ENCODE data around the gene CLDN20. TPM values are rescaled to one million over a fixed set of nuclear protein-coding genes. Genes with fewer than 3 reads are reported as not detected.
A peak's percentile ranks its signal among the peaks of the same experiment; 100 is the strongest.
"Not testable (repeated sequence)": the region's sequence is repeated elsewhere in the genome, so short reads cannot be mapped to it uniquely, and the experiment has no call there.

Gene CLDN20
- total RNA-seq, 1 donor from 2014 or later = not detected

DNA sequence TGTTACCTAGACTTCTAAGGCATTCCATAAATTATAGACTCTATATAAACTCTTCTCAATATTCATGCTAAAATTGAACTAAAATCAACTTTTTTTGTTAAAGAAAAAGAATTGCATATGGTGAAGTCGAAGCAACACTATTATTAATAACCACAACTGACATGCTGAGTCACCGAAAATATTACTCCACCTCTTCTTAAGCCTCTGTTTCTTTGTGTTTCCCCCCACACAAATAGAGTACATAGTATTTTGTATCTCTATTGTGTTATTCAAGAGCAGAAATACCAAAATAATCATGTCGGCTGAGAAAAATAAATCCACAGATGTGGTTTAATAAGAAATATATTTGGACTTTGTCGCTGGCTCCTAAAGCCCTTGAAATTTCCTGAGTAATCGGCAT lies 26.7 kb downstream of the CLDN20 start:
- H3K4me3 Mint-ChIP-seq = no peak overlapping the region
- no peaks in the 10 kb centered on the region for H3K4me1 Mint-ChIP-seq
- peaks cover 43% of the 10 kb centered on the region for H3K36me3 Mint-ChIP-seq (ENCODE audit: low read depth)
- no peak for DNase-seq
- H3K27ac Mint-ChIP-seq = no peak overlapping the region
- no peaks in the 10 kb centered on the region for H3K27me3 Mint-ChIP-seq
- intact Hi-C loops (cut with micrococcal nuclease) = no loop called here
- no peaks in the 10 kb centered on the region for H3K9me3 Mint-ChIP-seq

DNA sequence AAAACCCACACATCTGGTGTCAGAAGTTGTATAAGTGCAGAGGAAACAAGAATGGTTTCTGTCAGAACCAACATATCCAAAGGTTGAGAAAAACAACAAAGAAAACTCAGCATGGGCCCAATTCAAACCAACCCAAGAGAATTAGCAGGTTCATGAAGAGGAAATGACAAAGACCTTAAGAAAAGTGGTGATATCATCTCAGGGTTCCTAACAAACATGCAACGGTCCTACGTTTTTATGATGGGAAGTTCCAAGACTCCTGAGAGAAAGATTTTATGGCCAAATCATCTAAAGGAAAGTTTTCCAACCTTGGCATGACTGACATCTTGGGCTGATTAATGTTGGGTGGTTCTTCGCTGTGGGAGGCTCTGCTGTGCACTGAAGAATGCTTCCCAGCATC lies 27.5 kb downstream of the CLDN20 start:
- Mint-ChIP-seq H3K4me1 (no peaks in the 10 kb centered on the region), H3K36me3 (ENCODE audit: low read depth) (peaks cover 44% of the 10 kb centered on the region), H3K27ac (no peak overlapping the region), H3K4me3 (no peak overlapping the region), H3K9me3 (no peaks in the 10 kb centered on the region), H3K27me3 (no peaks in the 10 kb centered on the region)
- intact Hi-C loops (cut with micrococcal nuclease) = no loop called here
- no peak for DNase-seq

DNA sequence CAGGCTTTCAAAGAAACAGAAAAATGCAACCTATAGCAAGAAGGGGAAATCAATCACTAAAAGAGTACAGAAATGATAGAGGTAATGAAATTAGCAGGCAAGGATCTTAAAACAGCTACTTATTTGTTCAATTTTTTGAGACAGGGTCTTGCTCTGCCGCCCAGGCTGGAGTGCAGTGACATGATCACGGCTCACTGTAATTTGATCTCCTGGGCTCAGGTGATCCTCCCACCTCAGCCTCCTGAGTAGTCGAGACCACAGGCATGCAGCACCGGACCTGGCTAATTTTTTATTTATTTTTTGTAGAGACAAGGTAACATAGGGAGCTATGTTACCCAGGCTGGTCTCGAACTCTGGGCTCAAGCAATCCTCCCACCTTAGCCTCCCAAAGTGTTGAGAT lies 28.9 kb downstream of the CLDN20 start:
- Mint-ChIP-seq H3K9me3 (no peaks in the 10 kb centered on the region), H3K4me1 (peaks cover 3% of the 10 kb centered on the region), H3K27me3 (no peaks in the 10 kb centered on the region), H3K27ac (no peak overlapping the region), H3K36me3 (ENCODE audit: low read depth) (peaks cover 50% of the 10 kb centered on the region), H3K4me3 (no peak overlapping the region)
- no peak for DNase-seq
- intact Hi-C loops (cut with micrococcal nuclease) = no loop called here

DNA sequence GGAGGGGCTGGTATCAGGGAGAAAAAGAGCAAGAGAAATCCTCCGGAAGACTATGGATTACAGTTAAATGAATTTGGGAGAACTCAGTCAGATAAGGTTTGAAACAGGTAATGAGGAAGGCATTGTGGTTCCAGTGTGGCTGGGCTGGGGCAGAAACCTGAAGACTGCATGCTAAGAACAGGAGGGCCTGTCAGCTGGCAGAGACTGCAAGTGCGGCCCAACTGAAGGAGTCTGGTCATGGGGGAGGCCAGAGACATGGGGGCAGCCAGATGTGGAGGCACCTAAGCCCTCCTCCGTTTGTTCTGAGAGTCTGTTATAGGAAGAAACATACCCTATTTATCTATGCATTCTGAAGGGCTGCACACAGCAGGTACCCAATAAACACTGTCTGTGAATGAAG lies 33.9 kb downstream of the CLDN20 start:
- no peak for DNase-seq
- Mint-ChIP-seq H3K27me3 (no peaks in the 10 kb centered on the region), H3K4me1 (peaks cover 3% of the 10 kb centered on the region), H3K36me3 (ENCODE audit: low read depth) (peaks cover 45% of the 10 kb centered on the region), H3K27ac (peak overlapping the region; percentile 1), H3K4me3 (no peak overlapping the region), H3K9me3 (no peaks in the 10 kb centered on the region)
- intact Hi-C loops (cut with micrococcal nuclease) = no loop called here

DNA sequence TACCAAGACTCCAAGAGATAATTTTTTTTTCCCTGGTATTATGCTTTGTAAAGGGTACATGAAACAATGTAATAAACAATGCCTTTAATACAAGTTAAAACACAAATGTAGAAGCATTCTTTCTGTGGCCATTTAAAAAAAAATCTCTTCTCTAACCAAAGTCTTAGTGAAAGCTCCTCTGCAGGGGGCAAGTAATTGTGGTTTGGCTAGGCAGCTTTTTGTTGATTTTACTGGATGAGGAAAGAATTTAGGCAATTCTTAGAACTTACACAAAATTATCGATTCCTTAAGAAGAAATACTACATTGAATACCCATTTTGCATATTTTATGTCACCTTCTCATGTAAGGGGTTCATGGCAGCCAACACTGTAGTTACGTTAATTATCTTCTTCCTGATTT lies 38.1 kb downstream of the CLDN20 start:
- H3K27me3 Mint-ChIP-seq = no peaks in the 10 kb centered on the region
- no peak overlapping the region for H3K27ac Mint-ChIP-seq
- peaks cover 5% of the 10 kb centered on the region for H3K4me1 Mint-ChIP-seq

DNA sequence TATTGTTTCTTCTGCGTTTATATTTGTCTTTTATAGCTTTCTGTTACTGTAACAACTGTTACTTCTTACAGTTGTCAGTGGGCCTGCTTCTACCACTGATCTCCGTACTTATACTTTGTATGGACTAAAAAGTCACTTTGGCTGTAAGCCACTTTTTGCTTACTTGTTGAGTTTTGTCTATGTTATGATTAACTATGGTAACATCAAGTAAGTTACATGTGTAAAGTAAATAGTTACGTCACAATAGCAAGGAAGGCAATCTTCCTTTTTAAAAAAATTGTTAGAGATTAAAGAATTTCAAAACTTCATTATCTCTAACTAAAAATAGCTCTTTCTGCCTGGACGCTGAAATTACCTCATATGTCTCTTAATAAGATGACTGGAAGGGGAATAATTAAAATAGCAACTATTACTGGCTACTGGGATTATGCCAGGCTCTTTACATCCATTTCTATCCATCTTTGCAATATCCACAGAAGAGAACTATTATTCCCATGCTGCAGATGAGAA lies 39.6 kb downstream of the CLDN20 start:
- Mint-ChIP-seq H3K9me3 (no peaks in the 10 kb centered on the region), H3K27me3 (no peaks in the 10 kb centered on the region), H3K27ac (no peak overlapping the region), H3K36me3 (ENCODE audit: low read depth) (peaks cover 42% of the 10 kb centered on the region), H3K4me1 (peaks cover 4% of the 10 kb centered on the region), H3K4me3 (no peak overlapping the region)
- intact Hi-C loops (cut with micrococcal nuclease) = no loop called here
- no peak for DNase-seq

More for the DNA sequence above, 38.1 kb downstream of the CLDN20 start:
- Mint-ChIP-seq H3K9me3 (no peaks in the 10 kb centered on the region), H3K36me3 (ENCODE audit: low read depth) (peaks cover 40% of the 10 kb centered on the region), H3K4me3 (no peak overlapping the region)
- no peak for DNase-seq
- intact Hi-C loops (cut with micrococcal nuclease) = no loop called here

DNA sequence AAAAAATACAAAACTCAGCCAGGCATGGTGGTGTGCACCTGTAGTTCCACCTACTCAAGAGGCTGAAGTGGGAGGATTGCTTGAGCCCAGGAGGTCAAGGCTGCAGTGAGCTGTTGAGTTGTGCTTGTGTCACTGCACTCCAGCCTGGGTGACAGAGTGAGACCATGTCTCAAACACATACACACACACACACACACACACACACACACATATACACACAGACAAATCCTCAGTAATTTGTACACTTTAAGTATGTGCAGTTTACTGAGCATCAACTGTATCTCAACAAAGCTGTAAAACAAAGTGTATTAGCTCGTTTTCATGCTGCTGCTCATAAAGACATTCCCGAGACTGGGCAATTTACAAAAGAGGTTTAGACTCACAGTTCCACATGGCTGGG lies 43.1 kb downstream of the CLDN20 start:
- Mint-ChIP-seq H3K4me3 (no peak overlapping the region), H3K4me1 (peaks cover 13% of the 10 kb centered on the region), H3K27me3 (no peaks in the 10 kb centered on the region), H3K36me3 (ENCODE audit: low read depth) (peaks cover 45% of the 10 kb centered on the region), H3K9me3 (no peaks in the 10 kb centered on the region), H3K27ac (no peak overlapping the region)
- peak; percentile 53 for DNase-seq
- intact Hi-C loops (cut with micrococcal nuclease) = no loop called here

DNA sequence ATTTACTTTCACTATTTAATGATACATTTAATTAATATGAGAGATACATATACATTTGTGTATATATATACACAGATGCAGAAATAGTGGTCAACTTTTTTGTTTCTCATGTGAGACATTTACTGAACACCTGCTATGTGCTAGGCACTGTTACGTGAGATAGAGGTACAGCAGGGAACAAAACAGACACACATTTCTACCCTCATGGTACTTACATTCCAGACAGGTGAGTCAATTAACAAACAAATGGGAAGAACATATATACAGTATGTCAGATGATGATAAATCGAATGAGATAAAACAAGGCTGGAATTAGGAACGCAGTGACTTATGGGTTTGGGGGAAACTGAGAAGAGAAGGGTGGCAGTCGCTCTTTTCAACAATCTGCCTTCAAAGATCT lies 45.3 kb downstream of the CLDN20 start:
- no peaks in the 10 kb centered on the region for H3K9me3 Mint-ChIP-seq
- no peaks in the 10 kb centered on the region for H3K27me3 Mint-ChIP-seq
- H3K4me3 Mint-ChIP-seq = no peak overlapping the region
- H3K27ac Mint-ChIP-seq = no peak overlapping the region
- H3K36me3 Mint-ChIP-seq (ENCODE audit: low read depth) = peaks cover 47% of the 10 kb centered on the region
- no peak for DNase-seq
- peaks cover 24% of the 10 kb centered on the region for H3K4me1 Mint-ChIP-seq
- intact Hi-C loops (cut with micrococcal nuclease) = no loop called here

DNA sequence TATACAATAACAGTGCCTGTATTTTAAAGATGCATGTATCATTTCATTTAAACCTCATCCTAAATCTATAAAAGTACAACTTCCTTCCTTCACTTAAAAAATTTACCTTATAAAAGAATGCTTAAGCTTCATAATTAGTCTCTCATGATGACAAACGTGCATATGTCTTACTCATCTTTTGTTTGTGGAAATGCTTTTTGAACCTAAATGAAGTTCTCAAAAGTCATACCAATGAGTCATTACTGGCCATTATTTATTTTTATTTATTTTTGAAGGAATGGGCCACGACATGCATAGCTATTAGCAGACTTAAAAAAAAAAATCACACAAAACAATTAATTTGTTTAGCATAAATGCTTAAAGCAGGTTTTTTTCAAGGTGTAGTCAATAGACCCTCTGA lies 46.8 kb downstream of the CLDN20 start:
- H3K27ac Mint-ChIP-seq = no peak overlapping the region

DNA sequence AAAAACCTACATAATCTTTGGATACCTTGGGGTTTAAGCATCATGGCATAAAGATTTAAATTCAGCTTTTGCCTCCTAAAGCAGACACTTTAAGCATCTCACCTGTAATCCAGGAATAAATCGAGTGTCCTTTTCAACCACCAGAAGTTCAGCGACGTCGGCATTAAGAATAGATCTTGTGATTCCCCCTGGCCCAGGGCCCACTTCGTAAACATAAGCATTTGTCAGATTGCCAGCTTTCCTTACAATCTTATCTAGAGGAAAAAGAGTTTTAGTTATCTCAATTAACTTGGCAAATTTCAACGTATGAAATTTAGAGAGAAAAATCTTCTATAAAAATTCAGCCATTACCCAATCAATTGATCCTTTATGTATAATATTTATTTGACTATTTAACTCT lies 47.3 kb downstream of the CLDN20 start:
- intact Hi-C loops (cut with micrococcal nuclease) = loop anchor here (5.0 to 10.0 kb wide), 2 partner anchors 579 to 1374 kb away; partner anchors contain the start of gene SCAF8
- Mint-ChIP-seq H3K36me3 (ENCODE audit: low read depth) (peaks cover 43% of the 10 kb centered on the region), H3K27me3 (no peaks in the 10 kb centered on the region), H3K4me1 (peaks cover 31% of the 10 kb centered on the region), H3K27ac (no peak overlapping the region), H3K4me3 (no peak overlapping the region), H3K9me3 (no peaks in the 10 kb centered on the region)
- peak; percentile 41 for DNase-seq

More for the DNA sequence above, 46.8 kb downstream of the CLDN20 start:
- Mint-ChIP-seq H3K4me3 (no peak overlapping the region), H3K27me3 (no peaks in the 10 kb centered on the region), H3K9me3 (no peaks in the 10 kb centered on the region), H3K36me3 (ENCODE audit: low read depth) (peaks cover 43% of the 10 kb centered on the region), H3K4me1 (peaks cover 31% of the 10 kb centered on the region)
- intact Hi-C loops (cut with micrococcal nuclease) = loop anchor here (5.0 to 10.0 kb wide), 2 partner anchors 578 to 1374 kb away; partner anchors contain the start of gene SCAF8
- DNase-seq = no peak

DNA sequence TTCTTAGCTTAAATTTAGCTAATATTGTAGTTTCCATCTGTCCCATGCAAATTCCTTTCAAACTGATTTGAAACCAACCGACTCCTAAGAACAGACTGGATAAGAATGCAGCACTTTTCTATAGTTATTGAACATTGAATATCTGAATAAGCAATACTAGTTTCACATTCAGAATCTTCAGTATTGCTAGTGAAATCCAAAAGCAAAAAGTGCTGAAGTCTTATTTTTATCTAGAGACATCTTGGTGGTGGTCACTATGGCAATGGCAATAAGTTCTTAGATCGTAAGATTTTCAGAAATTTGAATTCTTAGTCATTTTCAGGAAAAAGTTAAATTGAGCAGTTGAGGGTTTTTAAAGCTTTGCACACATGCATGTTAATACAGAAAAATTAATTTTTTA lies 47.8 kb downstream of the CLDN20 start:
- DNase-seq = no peak
- Mint-ChIP-seq H3K27me3 (no peaks in the 10 kb centered on the region), H3K4me3 (no peak overlapping the region), H3K4me1 (peaks cover 31% of the 10 kb centered on the region), H3K9me3 (no peaks in the 10 kb centered on the region), H3K27ac (no peak overlapping the region), H3K36me3 (ENCODE audit: low read depth) (peaks cover 39% of the 10 kb centered on the region)
- intact Hi-C loops (cut with micrococcal nuclease) = loop anchor here (5.0 to 10.0 kb wide), 2 partner anchors 579 to 1373 kb away; partner anchors contain the start of gene SCAF8

DNA sequence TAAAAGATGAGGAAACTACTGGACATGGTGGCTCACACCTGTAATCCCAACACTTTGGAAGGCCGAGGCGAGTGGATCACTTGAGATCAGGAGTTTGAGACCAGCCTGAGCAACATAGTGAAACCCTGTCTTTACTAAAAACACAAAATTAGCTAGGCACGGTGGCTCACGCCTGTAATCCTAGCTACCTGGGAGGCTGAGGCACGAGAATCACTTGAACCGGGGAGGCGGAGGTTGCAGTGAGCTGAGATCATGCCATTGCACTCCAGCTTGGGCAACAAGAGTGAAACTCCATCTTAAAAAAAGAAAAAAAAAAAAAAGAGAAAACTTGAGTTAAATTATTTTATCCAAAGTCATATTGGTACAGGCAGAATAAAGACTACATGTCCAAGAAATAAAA lies 49.1 kb downstream of the CLDN20 start:
- not testable (repeated sequence) for DNase-seq, H3K9me3 Mint-ChIP-seq, H3K27me3 Mint-ChIP-seq
- Mint-ChIP-seq H3K4me3 (peak overlapping the region; percentile 99), H3K4me1 (peaks cover 31% of the 10 kb centered on the region), H3K36me3 (ENCODE audit: low read depth) (peaks cover 30% of the 10 kb centered on the region), H3K27ac (peak overlapping the region; percentile 20)
- intact Hi-C loops (cut with micrococcal nuclease) = loop anchor here (5.0 to 10.0 kb wide), 2 partner anchors 581 to 1372 kb away; partner anchors contain the start of gene SCAF8

DNA sequence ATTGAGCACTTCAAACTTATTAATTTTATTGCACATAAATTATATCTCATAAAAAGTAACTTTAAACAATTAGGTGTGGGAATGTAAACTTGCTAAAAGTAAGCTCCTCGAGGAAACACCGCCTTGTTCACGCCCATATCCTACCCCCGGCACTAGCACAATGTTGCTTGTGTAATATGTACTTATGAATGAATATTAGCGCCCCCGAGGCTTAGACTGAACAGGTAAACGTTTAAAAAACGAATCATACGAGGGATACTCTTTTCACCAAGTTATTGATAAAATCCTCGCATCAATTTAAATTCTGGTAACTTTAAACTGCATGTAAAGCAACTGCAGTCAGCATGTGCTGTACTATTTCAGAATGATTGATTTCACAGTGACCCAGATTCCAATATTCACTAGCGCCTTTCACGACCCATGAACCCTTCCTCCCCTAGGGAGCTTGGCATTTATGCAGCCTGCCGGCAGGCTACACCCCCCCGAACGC lies 49.8 kb downstream of the CLDN20 start:
- Mint-ChIP-seq H3K4me3 (peak overlapping the region; percentile 99), H3K27me3 (peaks cover 2% of the 10 kb centered on the region), H3K27ac (peak overlapping the region; percentile 98), H3K9me3 (no peaks in the 10 kb centered on the region), H3K36me3 (ENCODE audit: low read depth) (peaks cover 26% of the 10 kb centered on the region), H3K4me1 (peaks cover 29% of the 10 kb centered on the region)
- DNase-seq = peak; percentile 67
- intact Hi-C loops (cut with micrococcal nuclease) = loop anchor here (1.0 to 10.0 kb wide), 5 partner anchors 105 to 1371 kb away; partner anchors contain the start of gene SCAF8

DNA sequence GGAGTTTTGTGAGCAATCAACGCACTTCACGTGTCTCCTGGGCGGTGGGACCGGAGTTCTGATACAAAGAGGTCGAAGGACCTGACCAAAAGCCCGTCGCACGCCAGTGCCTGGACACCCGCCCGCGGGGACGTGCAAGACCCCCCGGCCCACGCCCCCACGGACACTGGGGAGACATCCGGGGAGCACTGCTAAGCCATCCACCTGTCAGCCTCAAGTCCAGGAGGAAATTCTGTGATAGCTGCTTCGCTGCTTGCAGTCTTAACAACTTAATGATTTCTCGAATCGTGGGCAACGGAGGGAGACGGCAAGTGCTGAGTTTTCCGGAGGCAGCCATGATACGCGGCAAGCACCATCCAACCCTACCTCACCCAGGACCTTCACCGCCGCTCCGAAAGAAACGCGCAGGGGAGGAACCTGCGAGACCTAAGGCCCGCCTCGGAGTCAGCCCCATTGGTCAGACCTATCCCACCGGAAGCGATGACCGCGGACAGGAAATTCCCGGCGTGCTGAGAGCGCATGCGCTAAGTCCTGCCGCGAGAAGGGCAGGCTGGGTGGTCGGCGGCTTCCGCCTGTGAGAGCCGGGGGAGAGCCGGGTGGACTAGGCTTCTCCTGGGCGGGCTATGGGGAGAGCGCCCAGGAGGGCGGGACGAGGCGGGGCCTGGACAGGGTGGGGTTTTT lies 50.4 kb downstream of the CLDN20 start, which contains the start of gene TFB1M:
TFB1M (minus strand) TSS at position 393 of the 681 bp plus-strand sequence; CDS start at position 337, 56 bp downstream.
- intact Hi-C loops (cut with micrococcal nuclease) = loop anchor here (1.0 to 10.0 kb wide), 5 partner anchors 104 to 1371 kb away; partner anchors contain the start of gene SCAF8
- peaks cover 2% of the 10 kb centered on the region for H3K27me3 Mint-ChIP-seq
- peaks cover 27% of the 10 kb centered on the region for H3K4me1 Mint-ChIP-seq
- H3K4me3 Mint-ChIP-seq = peak within 1 kb of the TSS; percentile 99
- H3K9me3 Mint-ChIP-seq = no peaks in the 10 kb centered on the region
- peak within 1 kb of the TSS; percentile 98 for H3K27ac Mint-ChIP-seq
- peaks cover 24% of the 10 kb centered on the region for H3K36me3 Mint-ChIP-seq (ENCODE audit: low read depth)
- DNase-seq = peak; percentile 100

All from activated CD4-positive, alpha-beta T cell treated with anti-CD3 and anti-CD28 coated beads, Interleukin-2, amount 10 ng/mL, durations not matched to agents 24 days and 14 days (primary cell).